ES-I3 (cell line): Measurements from ENCODE around the gene IL9.

Source experiments
- H3K36me3 ChIP-seq: 2 replicates; pipeline ENCODE4 v1.6.1; 2013; ENCODE audit warnings: mild to moderate bottlenecking, low read length, control low read depth, moderate library complexity; ENCODE audit not compliant: insufficient read depth
- H3K4me1 ChIP-seq: 2 replicates; pipeline ENCODE4 v1.6.1; 2013; ENCODE audit warnings: mild to moderate bottlenecking, control low read depth, low read length; ENCODE audit not compliant: insufficient read depth
- H3K9ac ChIP-seq: 2 replicates; pipeline ENCODE4 v1.6.1; 2013; ENCODE audit warnings: low read depth, mild to moderate bottlenecking, low read length, moderate library complexity
- H3K9me3 ChIP-seq: 2 replicates; pipeline ENCODE4 v1.6.1; 2013; ENCODE audit warnings: mild to moderate bottlenecking, low read length, moderate library complexity; ENCODE audit not compliant: control insufficient read depth, insufficient read depth

The IL9 gene

DNA sequence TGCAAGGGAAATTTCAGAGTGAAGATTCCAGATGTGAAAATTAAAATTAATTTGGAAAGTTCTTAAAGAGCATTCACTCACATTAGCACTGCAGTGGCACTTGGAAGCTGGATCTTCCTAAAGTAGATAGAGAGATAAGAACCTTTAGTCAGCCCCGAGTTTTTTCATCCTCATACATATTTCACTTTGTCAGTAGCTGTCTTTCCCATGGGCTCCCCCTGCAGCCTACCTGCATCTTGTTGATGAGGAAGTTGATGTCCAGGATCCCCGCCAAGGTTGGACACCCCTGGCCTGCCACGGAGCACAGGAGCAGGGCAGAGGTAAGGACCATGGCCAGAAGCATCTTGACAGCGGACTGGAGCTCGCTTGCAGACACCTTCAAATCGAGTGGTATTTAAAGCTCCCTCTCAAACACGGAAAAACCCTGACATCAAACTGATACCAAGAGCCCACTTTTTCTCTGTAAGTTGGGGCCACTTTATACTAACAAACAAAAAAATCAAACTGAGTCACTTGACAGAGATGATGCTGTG is at the start of gene IL9:
Gene IL9 (minus strand): TSS at position 368 of the 533 bp plus-strand sequence. CDS start 25 bp downstream, at position 343.
- Histone ChIP-seq H3K4me1 (no peaks in the 10 kb centered on the region), H3K36me3 (no peaks in the 10 kb centered on the region), H3K9me3 (no peaks in the 10 kb centered on the region), H3K9ac (no peak within 1 kb of the TSS)

DNA sequence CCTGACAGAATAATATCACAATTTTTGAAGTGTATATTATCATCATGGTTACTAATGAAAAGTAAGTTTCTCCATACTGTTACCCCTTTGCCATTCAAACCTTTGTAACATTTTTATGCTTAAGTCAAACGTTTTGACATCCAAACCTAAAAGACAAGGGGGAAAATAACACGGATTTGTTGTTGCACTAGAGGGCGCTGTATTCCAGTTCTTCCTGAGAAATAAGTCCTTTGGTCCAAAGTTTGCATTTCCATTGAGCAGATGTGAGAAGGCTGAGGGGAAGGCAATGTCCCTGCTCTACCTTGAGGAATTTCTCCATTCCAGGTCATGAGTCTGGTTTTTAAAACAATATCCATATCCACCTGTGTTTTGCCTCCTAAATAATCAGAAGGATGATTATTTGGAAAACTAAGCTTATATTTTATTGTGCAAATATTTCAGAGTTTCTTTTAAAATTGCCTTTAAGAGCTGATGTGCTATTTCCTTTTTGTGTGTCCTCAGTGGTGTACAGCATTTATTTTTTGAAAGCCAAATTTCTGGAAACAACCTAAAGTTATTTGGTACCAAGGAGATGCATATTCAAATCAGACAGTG is 49.4 kb upstream of the IL9 start:
- no peaks in the 10 kb centered on the region for H3K36me3 ChIP-seq
- H3K9me3 ChIP-seq: no peaks in the 10 kb centered on the region
- H3K4me1 ChIP-seq: no peaks in the 10 kb centered on the region
- H3K9ac ChIP-seq: no peak overlapping the region

DNA sequence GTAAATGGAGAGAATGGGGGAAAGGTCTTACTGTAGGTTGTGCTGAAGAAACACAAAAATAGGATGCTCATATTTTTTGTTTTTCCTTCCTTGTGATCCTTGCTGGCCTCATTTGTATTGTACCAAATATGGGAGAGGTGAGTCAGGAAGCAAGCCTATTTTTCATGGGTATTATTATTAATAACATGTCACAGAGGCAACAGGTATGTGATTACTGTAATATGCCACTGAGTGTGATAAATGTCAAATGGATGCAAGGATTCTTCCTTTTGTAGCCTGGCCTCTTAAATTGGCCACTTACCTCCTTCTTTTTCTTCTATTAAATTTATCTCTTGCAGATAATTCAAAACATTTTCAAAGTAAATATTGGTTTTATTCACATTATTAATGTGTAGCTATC is 48.9 kb upstream of the IL9 start:
- Histone ChIP-seq H3K36me3 (no peaks in the 10 kb centered on the region), H3K9me3 (no peaks in the 10 kb centered on the region), H3K4me1 (no peaks in the 10 kb centered on the region), H3K9ac (no peak overlapping the region)

- Histone ChIP-seq H3K4me1 (no peaks in the 10 kb centered on the region), H3K36me3 (no peaks in the 10 kb centered on the region), H3K9me3 (no peaks in the 10 kb centered on the region), H3K9ac (no peak overlapping the region)
Measured at GRCh38 chr5:135942202-135942771, 46.6 kb upstream of the IL9 start.

DNA sequence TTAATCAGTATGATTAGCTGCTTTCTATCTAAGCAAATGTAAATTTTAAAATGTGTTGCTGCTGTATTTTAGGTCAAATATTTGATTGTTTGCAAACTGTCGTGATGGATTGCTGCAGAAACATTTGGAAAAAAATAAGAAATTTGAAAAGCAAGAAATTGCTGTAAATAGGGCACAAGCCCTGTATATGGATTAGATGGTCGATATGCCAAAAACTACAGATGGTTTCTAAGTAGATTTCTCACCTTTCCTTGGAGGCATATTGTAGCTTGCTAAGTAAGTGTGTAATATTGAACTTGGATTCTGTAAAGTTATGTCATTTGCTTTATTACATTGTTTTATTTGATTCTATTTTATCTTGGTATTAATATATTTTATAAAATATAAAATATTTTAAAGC is 46.1 kb upstream of the IL9 start:
- no peaks in the 10 kb centered on the region for H3K9me3 ChIP-seq

GRCh38 chr5:135937245-135937911 is 41.7 kb upstream of the IL9 start:
- Histone ChIP-seq H3K36me3 (no peaks in the 10 kb centered on the region), H3K9me3 (no peaks in the 10 kb centered on the region), H3K4me1 (no peaks in the 10 kb centered on the region), H3K9ac (no peak overlapping the region)

More for the DNA sequence above, 46.1 kb upstream of the IL9 start:
- Histone ChIP-seq H3K36me3 (no peaks in the 10 kb centered on the region), H3K4me1 (no peaks in the 10 kb centered on the region), H3K9ac (no peak overlapping the region)

- no peak overlapping the region for H3K9ac ChIP-seq
Measured at GRCh38 chr5:135934939-135935338, 39.3 kb upstream of the IL9 start.

DNA sequence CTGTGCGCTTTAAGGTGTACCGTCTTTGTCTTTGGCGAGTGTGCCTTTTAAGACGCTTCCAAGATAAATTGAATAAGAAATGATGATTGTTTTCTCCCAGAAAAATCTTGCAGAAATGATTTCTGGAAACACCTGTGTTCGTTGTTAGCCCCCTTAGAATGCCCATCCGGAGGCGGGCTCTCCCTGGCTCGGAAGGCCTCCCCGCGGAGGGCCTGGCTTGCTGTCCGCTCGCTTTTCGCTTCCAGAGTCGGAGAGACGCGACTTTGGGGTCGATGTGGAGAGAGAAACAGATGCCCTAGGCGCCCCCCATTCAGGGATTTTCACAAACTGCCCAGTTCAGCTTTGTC is 35.3 kb upstream of the IL9 start:
- Histone ChIP-seq H3K9me3 (no peaks in the 10 kb centered on the region), H3K4me1 (no peaks in the 10 kb centered on the region), H3K36me3 (no peaks in the 10 kb centered on the region), H3K9ac (peak overlapping the region; percentile 61)

More at GRCh38 chr5:135934939-135935338, 39.3 kb upstream of the IL9 start:
- Histone ChIP-seq H3K36me3 (no peaks in the 10 kb centered on the region), H3K9me3 (no peaks in the 10 kb centered on the region), H3K4me1 (no peaks in the 10 kb centered on the region)

GRCh38 chr5:135930029-135930948 is 34.6 kb upstream of the IL9 start:
- Histone ChIP-seq H3K9ac (peak overlapping the region; percentile 61), H3K36me3 (no peaks in the 10 kb centered on the region), H3K9me3 (no peaks in the 10 kb centered on the region), H3K4me1 (no peaks in the 10 kb centered on the region)

GRCh38 chr5:135921388-135921787 is 25.7 kb upstream of the IL9 start:
- H3K4me1 ChIP-seq: no peaks in the 10 kb centered on the region
- no peaks in the 10 kb centered on the region for H3K36me3 ChIP-seq
- no peaks in the 10 kb centered on the region for H3K9me3 ChIP-seq
- no peak overlapping the region for H3K9ac ChIP-seq

GRCh38 chr5:135920199-135920598 is 24.6 kb upstream of the IL9 start:
- H3K36me3 ChIP-seq: no peaks in the 10 kb centered on the region
- no peak overlapping the region for H3K9ac ChIP-seq
- no peaks in the 10 kb centered on the region for H3K9me3 ChIP-seq
- H3K4me1 ChIP-seq: no peaks in the 10 kb centered on the region

GRCh38 chr5:135916638-135917263 is 21.1 kb upstream of the IL9 start:
- Histone ChIP-seq H3K4me1 (no peaks in the 10 kb centered on the region), H3K36me3 (no peaks in the 10 kb centered on the region), H3K9ac (no peak overlapping the region), H3K9me3 (no peaks in the 10 kb centered on the region)

GRCh38 chr5:135915466-135916001 is 19.9 kb upstream of the IL9 start:
- Histone ChIP-seq H3K4me1 (no peaks in the 10 kb centered on the region), H3K36me3 (no peaks in the 10 kb centered on the region), H3K9ac (no peak overlapping the region)

More at GRCh38 chr5:135915466-135916001, 19.9 kb upstream of the IL9 start:
- H3K9me3 ChIP-seq: no peaks in the 10 kb centered on the region
